ENCODE results near the gene TMX2.

DNA sequence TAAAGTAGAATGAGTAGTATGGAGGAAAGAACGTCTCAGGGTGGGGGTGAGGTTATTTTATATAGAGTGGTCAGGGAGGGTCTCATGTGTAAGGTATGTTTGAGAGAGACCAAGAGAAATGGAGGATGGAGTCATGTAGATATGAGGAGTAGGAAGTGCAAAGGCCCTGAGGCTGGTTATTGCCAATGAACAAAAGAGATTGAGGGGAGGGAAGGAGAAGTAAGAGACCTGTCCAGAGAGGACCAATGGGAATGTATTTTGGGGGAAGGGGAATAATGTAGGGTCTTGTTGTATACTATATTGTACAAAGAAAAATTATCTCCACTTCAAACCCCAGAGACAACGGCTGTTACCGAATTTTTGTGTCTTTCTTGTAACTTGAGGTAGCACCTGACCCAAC lies 59.0 kb downstream of the TMX2 start:
- TF ChIP-seq, protein P1, sequence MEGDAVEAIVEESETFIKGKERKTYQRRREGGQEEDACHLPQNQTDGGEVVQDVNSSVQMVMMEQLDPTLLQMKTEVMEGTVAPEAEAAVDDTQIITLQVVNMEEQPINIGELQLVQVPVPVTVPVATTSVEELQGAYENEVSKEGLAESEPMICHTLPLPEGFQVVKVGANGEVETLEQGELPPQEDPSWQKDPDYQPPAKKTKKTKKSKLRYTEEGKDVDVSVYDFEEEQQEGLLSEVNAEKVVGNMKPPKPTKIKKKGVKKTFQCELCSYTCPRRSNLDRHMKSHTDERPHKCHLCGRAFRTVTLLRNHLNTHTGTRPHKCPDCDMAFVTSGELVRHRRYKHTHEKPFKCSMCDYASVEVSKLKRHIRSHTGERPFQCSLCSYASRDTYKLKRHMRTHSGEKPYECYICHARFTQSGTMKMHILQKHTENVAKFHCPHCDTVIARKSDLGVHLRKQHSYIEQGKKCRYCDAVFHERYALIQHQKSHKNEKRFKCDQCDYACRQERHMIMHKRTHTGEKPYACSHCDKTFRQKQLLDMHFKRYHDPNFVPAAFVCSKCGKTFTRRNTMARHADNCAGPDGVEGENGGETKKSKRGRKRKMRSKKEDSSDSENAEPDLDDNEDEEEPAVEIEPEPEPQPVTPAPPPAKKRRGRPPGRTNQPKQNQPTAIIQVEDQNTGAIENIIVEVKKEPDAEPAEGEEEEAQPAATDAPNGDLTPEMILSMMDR (IDR thresholded peaks at IDR 0.05): no peak
- TF ChIP-seq POLR2AphosphoS5 (IDR thresholded peaks at IDR 0.05) (no peak), POLR2A (IDR thresholded peaks at IDR 0.05) (no peak)
